ENCODE data around the gene NEDD4L. TPM values are rescaled to one million over a fixed set of nuclear protein-coding genes. Genes with fewer than 3 reads are reported as not detected.

The NEDD4L gene
- total RNA-seq, 4 donors from 2014 or later = 16.2 to 63.0 (median 30.4) TPM

- TF ChIP-seq, protein P1, sequence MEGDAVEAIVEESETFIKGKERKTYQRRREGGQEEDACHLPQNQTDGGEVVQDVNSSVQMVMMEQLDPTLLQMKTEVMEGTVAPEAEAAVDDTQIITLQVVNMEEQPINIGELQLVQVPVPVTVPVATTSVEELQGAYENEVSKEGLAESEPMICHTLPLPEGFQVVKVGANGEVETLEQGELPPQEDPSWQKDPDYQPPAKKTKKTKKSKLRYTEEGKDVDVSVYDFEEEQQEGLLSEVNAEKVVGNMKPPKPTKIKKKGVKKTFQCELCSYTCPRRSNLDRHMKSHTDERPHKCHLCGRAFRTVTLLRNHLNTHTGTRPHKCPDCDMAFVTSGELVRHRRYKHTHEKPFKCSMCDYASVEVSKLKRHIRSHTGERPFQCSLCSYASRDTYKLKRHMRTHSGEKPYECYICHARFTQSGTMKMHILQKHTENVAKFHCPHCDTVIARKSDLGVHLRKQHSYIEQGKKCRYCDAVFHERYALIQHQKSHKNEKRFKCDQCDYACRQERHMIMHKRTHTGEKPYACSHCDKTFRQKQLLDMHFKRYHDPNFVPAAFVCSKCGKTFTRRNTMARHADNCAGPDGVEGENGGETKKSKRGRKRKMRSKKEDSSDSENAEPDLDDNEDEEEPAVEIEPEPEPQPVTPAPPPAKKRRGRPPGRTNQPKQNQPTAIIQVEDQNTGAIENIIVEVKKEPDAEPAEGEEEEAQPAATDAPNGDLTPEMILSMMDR (IDR thresholded peaks at IDR 0.05) = no peak
- DNase-seq (ENCODE audit: low spot score) (no peak), ATAC-seq (ENCODE audit: low FRiP score) (no peak)
Measured at GRCh38 chr18:58413667-58414628, 369.9 kb downstream of the NEDD4L start.

GRCh38 chr18:58416014-58416703 is 372.1 kb downstream of the NEDD4L start:
- ATAC-seq (ENCODE audit: low FRiP score) = no peak
- no peak for DNase-seq (ENCODE audit: low spot score)

DNA sequence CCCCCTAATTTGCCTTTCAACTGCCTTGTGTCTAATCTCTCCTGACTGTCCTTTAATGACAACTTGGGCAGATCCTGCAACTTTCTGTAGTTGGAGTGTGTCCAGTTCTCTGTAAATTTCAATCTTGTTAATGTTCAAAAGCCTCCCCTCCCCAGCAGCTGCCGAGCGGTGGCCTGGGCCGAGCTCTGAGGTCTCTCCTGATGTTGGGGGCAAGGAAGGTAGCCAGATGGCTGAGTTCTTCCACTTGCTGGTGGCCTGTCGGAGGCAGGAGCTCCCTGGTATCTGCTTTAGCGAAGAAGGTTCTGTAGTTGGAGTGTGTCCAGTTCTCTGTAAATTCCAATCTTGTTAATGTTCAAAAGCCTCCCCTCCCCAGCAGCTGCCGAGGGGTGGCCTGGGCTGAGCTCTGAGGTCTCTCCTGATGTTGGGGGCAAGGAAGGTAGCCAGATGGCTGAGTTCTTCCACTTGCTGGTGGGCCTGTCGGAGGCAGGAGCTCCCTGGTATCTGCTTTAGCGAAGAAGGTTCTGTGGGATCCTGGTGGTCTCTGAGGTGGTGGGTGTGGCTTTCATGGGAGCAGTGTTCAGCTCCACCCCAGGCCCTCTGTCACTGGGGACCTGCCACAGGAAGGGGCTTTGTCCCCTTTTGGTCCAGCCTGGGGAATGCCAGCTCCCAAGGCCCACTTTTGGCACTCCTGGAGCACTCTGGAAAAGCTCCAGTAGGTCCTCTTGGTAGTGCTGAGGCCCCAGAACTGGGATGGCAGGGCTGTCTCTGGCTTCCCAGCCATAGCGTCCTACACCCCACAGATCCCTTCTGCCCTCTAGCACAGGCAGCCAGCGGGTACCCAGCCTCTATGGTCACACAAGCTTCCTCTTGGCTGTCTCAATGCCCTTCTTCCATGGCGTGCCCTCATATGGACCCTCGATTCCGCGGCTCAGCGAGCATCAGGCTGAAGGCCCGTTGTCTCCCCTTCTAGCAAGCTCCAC is 373.0 kb downstream of the NEDD4L start:
- TF ChIP-seq, protein P1 (IDR thresholded peaks at IDR 0.05) = no peak
- DNase-seq (ENCODE audit: low spot score) (no peak), ATAC-seq (ENCODE audit: low FRiP score) (no peak)

More at GRCh38 chr18:58416014-58416703, 372.1 kb downstream of the NEDD4L start:
- TF ChIP-seq, protein P1 (IDR thresholded peaks at IDR 0.05) = no peak

GRCh38 chr18:58417752-58418151 is 373.7 kb downstream of the NEDD4L start:
- TF ChIP-seq, protein P1 (IDR thresholded peaks at IDR 0.05) = no peak
- ATAC-seq (ENCODE audit: low FRiP score) (no peak), DNase-seq (ENCODE audit: low spot score) (no peak)

GRCh38 chr18:58418361-58418760 is 374.3 kb downstream of the NEDD4L start:
- DNase-seq (ENCODE audit: low spot score) (no peak), ATAC-seq (ENCODE audit: low FRiP score) (no peak)
- TF ChIP-seq, protein P1 (IDR thresholded peaks at IDR 0.05) = no peak

- DNase-seq (ENCODE audit: low spot score) (no peak), ATAC-seq (ENCODE audit: low FRiP score) (no peak)
- TF ChIP-seq, protein P1 (IDR thresholded peaks at IDR 0.05) = no peak
Measured at GRCh38 chr18:58419587-58420199, 375.7 kb downstream of the NEDD4L start.
